Natural killer cell (primary cell): ENCODE data around the gene CENPH. TPM values are rescaled to one million over a fixed set of nuclear protein-coding genes. Genes with fewer than 3 reads are reported as not detected.

Source experiments
- ATAC-seq, 3 donors: fragments of 150-1000 bp in 2 of 3; fragments of 200-7000 bp in 1 of 3; cut with Tn5 transposase; 1 replicate in 1 of 3; 2 replicates in 2 of 3; pipeline ENCODE4 v1.10.0; 2021; ENCODE audit warnings: mild to moderate bottlenecking in 2 of 3, moderate library complexity in 2 of 3
- DNase-seq, 2 donors: peaks; one replicate each; pipeline versions ENCODE4 v3.0.0 to v3.0.0-alpha.2; 2013 to 2021; ENCODE audit warnings: mixed read lengths in 1 of 2
- H3K27ac ChIP-seq: one replicate; pipeline ENCODE4 v1.5.1; 2013; ENCODE audit warnings: mild to moderate bottlenecking, low read length
- H3K27me3 ChIP-seq: one replicate; pipeline ENCODE4 v1.6.1; 2013; ENCODE audit warnings: low read length; ENCODE audit not compliant: control insufficient read depth, insufficient read depth
- H3K36me3 ChIP-seq: one replicate; pipeline ENCODE4 v1.6.1; 2013; ENCODE audit warnings: low read length; ENCODE audit not compliant: control insufficient read depth, insufficient read depth
- H3K4me1 ChIP-seq: one replicate; pipeline ENCODE4 v1.6.1; 2013; ENCODE audit warnings: low read length; ENCODE audit not compliant: control insufficient read depth, insufficient read depth
- H3K4me3 ChIP-seq: one replicate; pipeline ENCODE4 v1.5.1; 2013; ENCODE audit warnings: low read length
- H3K9me3 ChIP-seq: one replicate; pipeline ENCODE4 v1.6.1; 2013; ENCODE audit warnings: low read length; ENCODE audit not compliant: control insufficient read depth, insufficient read depth
- H3K27ac Mint-ChIP-seq, 2 donors: one replicate each; pipeline ENCODE4 v1.8.0; 2022; ENCODE audit warnings: mild to moderate bottlenecking in 2 of 2, mixed read lengths in 2 of 2, moderate library complexity in 1 of 2
- H3K27me3 Mint-ChIP-seq, 2 donors: one replicate each; pipeline ENCODE4 v1.8.0; 2022; ENCODE audit warnings: low read depth in 2 of 2, mixed read lengths in 2 of 2
- H3K36me3 Mint-ChIP-seq: one replicate; pipeline ENCODE4 v1.8.0; 2022; ENCODE audit warnings: mixed read lengths
- H3K4me1 Mint-ChIP-seq, 2 donors: one replicate each; pipeline ENCODE4 v1.8.0; 2022; ENCODE audit warnings: mixed read lengths in 2 of 2
- H3K4me3 Mint-ChIP-seq: one replicate; pipeline ENCODE4 v1.8.0; 2022; ENCODE audit warnings: mild to moderate bottlenecking, moderate library complexity, mixed read lengths
- H3K9me3 Mint-ChIP-seq, 2 donors: one replicate each; pipeline ENCODE4 v1.8.0; 2022; ENCODE audit warnings: mixed read lengths in 2 of 2
- WGBS: methylation state at CpG from one replicate; pipeline ENCODE4 v1.1.7; 2013; ENCODE audit warnings: missing lambda C conversion rate; ENCODE audit not compliant: insufficient coverage; 5-methylcytosine and 5-hydroxymethylcytosine counted together
- intact Hi-C: fragments of 100-400 bp; cut with micrococcal nuclease; formaldehyde crosslinking; loops from one replicate; pipeline ENCODE4 v1.14.2; 2022
- total RNA-seq, 4 donors: library from RNA; stranded (reverse); fragments of 120-200 nt in 1 of 4; gene quantifications; one replicate each; pipeline versions ENCODE4 v1.2.3 to v1.2.4, GENCODE V29; 2013 to 2022
- TF ChIP-seq, protein P1 (sequence below): fragments of 200-600 bp; IDR thresholded peaks from one replicate; pipeline ENCODE4 v1.8.0; 2022; ENCODE audit warnings: antibody characterized with exemption

The CENPH gene
- total RNA-seq, 3 donors from 2014 or later (not counting 1 experiment from before 2014, with no cell fraction given): 5.6 to 6.4 (median 5.6) TPM

DNA sequence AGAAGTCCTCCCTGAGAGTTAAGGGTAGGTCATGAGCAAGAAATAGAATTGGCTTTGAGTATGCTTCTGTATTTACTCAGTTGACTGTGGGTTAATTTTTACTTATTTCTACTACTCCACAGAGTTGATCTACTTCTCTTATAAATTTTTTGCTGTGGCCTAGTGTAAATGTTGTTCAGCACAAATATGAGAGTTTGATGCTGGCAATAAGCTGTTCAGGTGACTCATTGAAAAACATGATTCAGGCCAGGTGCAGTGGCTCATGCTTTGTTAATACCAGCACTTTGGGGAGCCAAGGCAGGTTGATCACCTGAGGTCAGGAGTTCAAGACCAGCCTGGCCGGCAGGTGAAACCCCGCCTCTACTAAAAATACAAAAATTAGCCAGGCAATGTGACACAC, 40.8 kb downstream of the CENPH start:
- H3K27ac Mint-ChIP-seq: no peak overlapping the region
- Histone ChIP-seq H3K27ac (no peak overlapping the region), H3K4me3 (no peak overlapping the region), H3K4me1 (no peaks in the 10 kb centered on the region), H3K27me3 (no peaks in the 10 kb centered on the region), H3K9me3 (no peaks in the 10 kb centered on the region), H3K36me3 (peaks cover 17% of the 10 kb centered on the region)
- TF ChIP-seq, protein P1, sequence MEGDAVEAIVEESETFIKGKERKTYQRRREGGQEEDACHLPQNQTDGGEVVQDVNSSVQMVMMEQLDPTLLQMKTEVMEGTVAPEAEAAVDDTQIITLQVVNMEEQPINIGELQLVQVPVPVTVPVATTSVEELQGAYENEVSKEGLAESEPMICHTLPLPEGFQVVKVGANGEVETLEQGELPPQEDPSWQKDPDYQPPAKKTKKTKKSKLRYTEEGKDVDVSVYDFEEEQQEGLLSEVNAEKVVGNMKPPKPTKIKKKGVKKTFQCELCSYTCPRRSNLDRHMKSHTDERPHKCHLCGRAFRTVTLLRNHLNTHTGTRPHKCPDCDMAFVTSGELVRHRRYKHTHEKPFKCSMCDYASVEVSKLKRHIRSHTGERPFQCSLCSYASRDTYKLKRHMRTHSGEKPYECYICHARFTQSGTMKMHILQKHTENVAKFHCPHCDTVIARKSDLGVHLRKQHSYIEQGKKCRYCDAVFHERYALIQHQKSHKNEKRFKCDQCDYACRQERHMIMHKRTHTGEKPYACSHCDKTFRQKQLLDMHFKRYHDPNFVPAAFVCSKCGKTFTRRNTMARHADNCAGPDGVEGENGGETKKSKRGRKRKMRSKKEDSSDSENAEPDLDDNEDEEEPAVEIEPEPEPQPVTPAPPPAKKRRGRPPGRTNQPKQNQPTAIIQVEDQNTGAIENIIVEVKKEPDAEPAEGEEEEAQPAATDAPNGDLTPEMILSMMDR: no peak
- H3K36me3 Mint-ChIP-seq: no peaks in the 10 kb centered on the region
- H3K27me3 Mint-ChIP-seq: no peaks in the 10 kb centered on the region
- no peaks in the 10 kb centered on the region for H3K9me3 Mint-ChIP-seq
- no peak for ATAC-seq
- WGBS: 95% methylated on average over 2 of the region's 2 CpGs
- H3K4me1 Mint-ChIP-seq: peaks cover 8 to 9% of the 10 kb centered on the region in 2 donors
- no peak for DNase-seq
- H3K4me3 Mint-ChIP-seq: no peak overlapping the region
- intact Hi-C loops: no loop called here

DNA sequence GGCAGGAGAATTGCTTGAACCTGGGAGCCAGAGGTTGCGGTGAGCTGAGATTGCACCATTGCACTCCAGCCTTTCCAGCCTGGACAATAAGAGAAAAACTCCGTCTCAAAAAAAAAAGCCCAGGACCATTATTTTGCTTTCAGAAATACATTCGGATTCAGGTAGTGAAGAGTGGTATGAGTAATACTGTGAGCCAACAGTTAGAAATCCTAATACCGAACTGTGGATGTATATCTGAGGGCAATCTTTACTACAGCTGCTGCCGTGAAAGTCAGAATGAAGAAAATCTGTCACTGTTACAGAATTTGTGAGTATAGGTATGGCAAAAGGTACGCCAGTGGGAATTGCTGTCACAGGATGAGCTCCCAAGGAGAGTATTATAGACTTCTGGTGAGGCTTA, 41.9 kb downstream of the CENPH start:
- DNase-seq: no peak
- Mint-ChIP-seq H3K4me3 (no peak overlapping the region), H3K9me3 (no peaks in the 10 kb centered on the region), H3K27me3 (no peaks in the 10 kb centered on the region), H3K27ac (no peak overlapping the region), H3K4me1 (peaks cover 10 to 18% of the 10 kb centered on the region in 2 donors), H3K36me3 (no peaks in the 10 kb centered on the region)
- Histone ChIP-seq H3K9me3 (no peaks in the 10 kb centered on the region), H3K36me3 (peaks cover 17% of the 10 kb centered on the region), H3K4me3 (no peak overlapping the region), H3K27me3 (no peaks in the 10 kb centered on the region), H3K4me1 (peaks cover 6% of the 10 kb centered on the region), H3K27ac (no peak overlapping the region)
- intact Hi-C loops: no loop called here
- WGBS: 96% methylated on average over 6 of the region's 6 CpGs
- TF ChIP-seq, protein P1: no peak
- no peak for ATAC-seq

DNA sequence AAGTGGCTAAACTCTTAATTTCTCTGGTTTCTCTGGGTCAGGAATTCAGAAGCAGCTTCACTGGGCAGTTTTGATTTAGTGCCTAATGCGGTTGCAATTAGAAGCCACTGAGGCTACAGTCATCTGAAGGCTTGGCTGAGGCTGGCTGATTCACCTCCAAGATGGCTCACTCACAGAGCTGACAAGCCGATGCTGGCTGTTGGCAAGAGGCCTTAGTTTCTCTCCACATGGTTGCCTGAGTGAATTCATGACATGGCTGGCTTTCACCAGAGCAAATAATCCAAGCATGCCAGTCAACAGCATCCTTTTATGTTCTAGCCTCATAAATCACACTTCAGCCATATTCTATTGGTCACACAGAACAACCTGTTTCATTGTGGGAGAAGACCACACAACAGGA, 42.5 kb downstream of the CENPH start:
- intact Hi-C loops: no loop called here

More for the DNA sequence above, 42.5 kb downstream of the CENPH start:
- Mint-ChIP-seq H3K4me1 (peaks cover 16 to 22% of the 10 kb centered on the region in 2 donors), H3K27me3 (no peaks in the 10 kb centered on the region), H3K27ac (no peak overlapping the region), H3K9me3 (no peaks in the 10 kb centered on the region), H3K4me3 (no peak overlapping the region), H3K36me3 (no peaks in the 10 kb centered on the region)
- ATAC-seq (no peak), DNase-seq (no peak)
- H3K36me3 ChIP-seq: peaks cover 17% of the 10 kb centered on the region
- H3K9me3 ChIP-seq: no peaks in the 10 kb centered on the region
- H3K27ac ChIP-seq: no peak overlapping the region
- H3K4me3 ChIP-seq: no peak overlapping the region
- no peaks in the 10 kb centered on the region for H3K27me3 ChIP-seq
- 92% methylated on average over 2 of the region's 2 CpGs for WGBS
- TF ChIP-seq, protein P1: no peak
- peaks cover 10% of the 10 kb centered on the region for H3K4me1 ChIP-seq
